ENCODE data around the gene NECAB3. TPM values are rescaled to one million over a fixed set of nuclear protein-coding genes. Genes with fewer than 3 reads are reported as not detected.

The NECAB3 gene
- total and polyA plus RNA-seq, 7 donors: 37.8 to 98.0 (median 63.7) TPM

GRCh38 chr20:33676121-33676520 is 1.9 kb upstream of the NECAB3 start:
- peaks cover 0 to 15% of the 10 kb centered on the region in 2 donors for H3K36me3 ChIP-seq (ENCODE audit: insufficient read depth in 1 of 2, low read depth in 1 of 2)
- no peaks in the 10 kb centered on the region for H3K27me3 ChIP-seq (ENCODE audit: insufficient read depth in 3 of 3, low read length in 2 of 3)
- WGBS, 3 donors: 92 to 96% (median 93%) methylated on average over 11 of the region's 11 CpGs
- intact Hi-C loops (cut with DNase I): no loop called here
- TF ChIP-seq CTCF (IDR thresholded peaks at IDR 0.05): no peak
- no peak overlapping the region for H3K4me3 ChIP-seq
- H3K27ac ChIP-seq: peak overlapping the region; percentile 87
- ATAC-seq (no peak), DNase-seq (no peak)
- H3K4me1 ChIP-seq: peaks cover 18% of the 10 kb centered on the region
- no peaks in the 10 kb centered on the region for H3K9me3 ChIP-seq

DNA sequence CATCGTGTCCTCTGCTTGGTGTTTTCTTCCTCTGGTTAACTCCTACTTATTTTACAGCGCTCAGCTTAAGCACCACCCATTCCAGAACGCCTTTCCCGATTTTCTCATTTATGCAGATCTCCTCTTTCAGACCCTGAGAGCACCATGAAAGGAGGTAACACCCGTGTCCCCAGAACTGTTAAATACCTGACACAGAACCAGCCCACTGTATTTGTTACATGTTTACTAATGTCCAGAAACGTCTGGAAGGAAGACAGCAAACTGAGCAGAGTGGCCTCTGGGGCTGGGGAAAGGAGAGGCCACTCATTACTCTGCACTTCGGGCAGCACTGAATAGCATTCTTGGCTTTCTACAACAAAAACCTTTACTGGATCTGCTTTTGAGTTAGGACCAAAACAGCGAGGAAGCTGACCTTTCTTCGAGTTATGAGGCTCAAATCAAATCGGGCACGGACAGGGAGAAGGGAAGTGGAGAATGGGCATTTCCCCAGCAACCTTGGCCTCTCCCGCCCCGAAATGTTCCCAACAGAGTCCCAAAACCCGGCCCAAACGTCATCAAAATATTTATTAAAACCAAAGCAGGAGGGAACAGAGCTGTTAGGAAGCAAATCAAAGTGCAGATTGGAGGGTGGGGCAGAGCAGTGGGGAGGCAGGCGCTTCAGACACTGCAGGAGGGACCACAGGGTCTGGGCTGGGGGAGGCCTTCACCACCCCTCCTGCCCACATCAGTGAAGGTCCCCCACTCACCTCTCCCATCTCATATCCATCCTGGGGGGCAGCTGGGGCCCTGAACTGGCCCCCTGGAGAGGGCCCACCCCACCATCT is 1.1 kb upstream of the NECAB3 start:
- Histone ChIP-seq H3K4me3 (peak overlapping the region; percentile 92), H3K27ac (peak overlapping the region; percentile 87), H3K4me1 (peaks cover 18% of the 10 kb centered on the region), H3K27me3 (ENCODE audit: insufficient read depth in 3 of 3, low read length in 2 of 3) (no peaks in the 10 kb centered on the region), H3K36me3 (ENCODE audit: insufficient read depth in 1 of 2, low read depth in 1 of 2) (peaks cover 0 to 22% of the 10 kb centered on the region in 2 donors), H3K9me3 (no peaks in the 10 kb centered on the region)
- no peak for TF ChIP-seq CTCF (IDR thresholded peaks at IDR 0.05)
- WGBS, 3 donors: 37 to 52% (median 47%) methylated on average over 16 of the region's 16 CpGs
- intact Hi-C loops (cut with DNase I): no loop called here
- ATAC-seq (no peak), DNase-seq (peak in 1 of 2 donors; percentile 66)

- no peak for TF ChIP-seq CTCF (IDR thresholded peaks at IDR 0.05)
- peaks cover 18% of the 10 kb centered on the region for H3K4me1 ChIP-seq
- intact Hi-C loops (cut with DNase I): no loop called here
- peak overlapping the region; percentile 92 for H3K4me3 ChIP-seq
- peaks cover 0 to 39% of the 10 kb centered on the region in 2 donors for H3K36me3 ChIP-seq (ENCODE audit: insufficient read depth in 1 of 2, low read depth in 1 of 2)
- ATAC-seq: peak; percentile 25 to 53 (median 38)
- DNase-seq: peak in 1 of 2 donors; percentile 57
- no peaks in the 10 kb centered on the region for H3K27me3 ChIP-seq (ENCODE audit: insufficient read depth in 3 of 3, low read length in 2 of 3)
- WGBS, 3 donors: 8 to 16% (median 11%) methylated on average over 15 to 29 of the region's 29 CpGs
- peak overlapping the region; percentile 87 for H3K27ac ChIP-seq
- no peaks in the 10 kb centered on the region for H3K9me3 ChIP-seq
Measured at GRCh38 chr20:33673410-33674293, 576 bp downstream of the NECAB3 start.

- Histone ChIP-seq H3K9me3 (no peaks in the 10 kb centered on the region), H3K4me1 (peaks cover 24% of the 10 kb centered on the region), H3K4me3 (peak overlapping the region; percentile 92), H3K27ac (peak overlapping the region; percentile 87), H3K36me3 (ENCODE audit: insufficient read depth in 1 of 2, low read depth in 1 of 2) (peaks cover 0 to 43% of the 10 kb centered on the region in 2 donors), H3K27me3 (ENCODE audit: insufficient read depth in 3 of 3, low read length in 2 of 3) (no peaks in the 10 kb centered on the region)
- DNase-seq (peak in 1 of 2 donors; percentile 50), ATAC-seq (no peak)
- 59 to 68% (median 63%) methylated on average over 4 of the region's 4 CpGs for WGBS, 3 donors
- intact Hi-C loops (cut with DNase I): no loop called here
- TF ChIP-seq CTCF (IDR thresholded peaks at IDR 0.05): no peak
Measured at GRCh38 chr20:33673114-33673409, 1.2 kb downstream of the NECAB3 start.
